Measurements from ENCODE around the gene FLNB.

Gene FLNB

GRCh38 chr3:58009749-58010535 lies 1.7 kb downstream of the FLNB start:
- no peak for DNase-seq

GRCh38 chr3:58010562-58010961 lies 2.3 kb downstream of the FLNB start:
- no peak for DNase-seq

GRCh38 chr3:58011580-58011979 lies 3.4 kb downstream of the FLNB start:
- DNase-seq, result no peak

GRCh38 chr3:58012302-58012701 lies 4.1 kb downstream of the FLNB start:
- DNase-seq, result no peak

- DNase-seq, result no peak
Measured at GRCh38 chr3:58013099-58013498, 4.9 kb downstream of the FLNB start.

GRCh38 chr3:58013973-58014649 lies 5.9 kb downstream of the FLNB start:
- no peak for DNase-seq

GRCh38 chr3:58015520-58015915 lies 7.3 kb downstream of the FLNB start:
- no peak for DNase-seq

- DNase-seq, result no peak
Measured at GRCh38 chr3:58016710-58017109, 8.5 kb downstream of the FLNB start.

GRCh38 chr3:58018892-58019742 lies 10.9 kb downstream of the FLNB start:
- DNase-seq, result no peak

- no peak for DNase-seq
Measured at GRCh38 chr3:58020783-58021071, 12.5 kb downstream of the FLNB start.

GRCh38 chr3:58021072-58021959 lies 13.1 kb downstream of the FLNB start:
- DNase-seq, result no peak

GRCh38 chr3:58021962-58022361 lies 13.7 kb downstream of the FLNB start:
- DNase-seq, result no peak

- no peak for DNase-seq
Measured at GRCh38 chr3:58022490-58022889, 14.3 kb downstream of the FLNB start.

GRCh38 chr3:58023531-58023930 lies 15.3 kb downstream of the FLNB start:
- no peak for DNase-seq

- DNase-seq, result no peak
Measured at GRCh38 chr3:58025406-58025805, 17.2 kb downstream of the FLNB start.

- DNase-seq, result no peak
Measured at GRCh38 chr3:58025837-58026569, 17.8 kb downstream of the FLNB start.

GRCh38 chr3:58026598-58026997 lies 18.4 kb downstream of the FLNB start:
- no peak for DNase-seq

GRCh38 chr3:58027704-58028317 lies 19.6 kb downstream of the FLNB start:
- no peak for DNase-seq

GRCh38 chr3:58028902-58029301 lies 20.7 kb downstream of the FLNB start:
- DNase-seq, result no peak

- DNase-seq, result no peak
Measured at GRCh38 chr3:58029842-58030584, 21.8 kb downstream of the FLNB start.

- no peak for DNase-seq
Measured at GRCh38 chr3:58032186-58032585, 24.0 kb downstream of the FLNB start.
